WTC11 (cell line): ENCODE measurements around the gene GATAD2A. TPM values are rescaled to one million over a fixed set of nuclear protein-coding genes. Genes with fewer than 3 reads are reported as not detected.

Experiments used
- ATAC-seq: fragments of 200-7000 bp; cut with Tn5 transposase; 2 replicates; pipeline ENCODE4 v1.10.0; 2021; ENCODE audit warnings: mild to moderate bottlenecking, moderate library complexity
- CTCF ChIA-PET: fragments of 300-600 bp; sonication (Branson Sonifier 250); formaldehyde crosslinking; loops from one replicate; lab custom pipeline; 2021; ENCODE audit warnings: antibody characterized with exemption; lab: Charles Lee
- POLR2A ChIA-PET: fragments of 350-600 bp; sonication (Branson Sonifier 250); formaldehyde crosslinking; loops from one replicate; lab custom pipeline; 2021; ENCODE audit warnings: antibody characterized with exemption; lab: Charles Lee
- DNase-seq: peaks from one replicate; pipeline ENCODE4 v3.0.0; 2021; ENCODE audit warnings: low spot score
- H3K27ac Mint-ChIP-seq: 2 replicates; pipeline ENCODE4 v1.8.0; 2021; ENCODE audit warnings: mixed read lengths
- H3K27me3 Mint-ChIP-seq: 2 replicates; pipeline ENCODE4 v1.8.0; 2021; ENCODE audit warnings: low read depth, mild to moderate bottlenecking, moderate library complexity, mixed read lengths
- H3K36me3 Mint-ChIP-seq: 2 replicates; pipeline ENCODE4 v1.8.0; 2021; ENCODE audit warnings: mixed read lengths
- H3K4me1 Mint-ChIP-seq: 2 replicates; pipeline ENCODE4 v1.8.0; 2022; ENCODE audit warnings: mixed read lengths
- H3K4me3 Mint-ChIP-seq: 2 replicates; pipeline ENCODE4 v1.8.0; 2021; ENCODE audit warnings: mild to moderate bottlenecking, moderate library complexity, mixed read lengths
- H3K9me3 Mint-ChIP-seq: 2 replicates; pipeline ENCODE4 v1.8.0; 2021; ENCODE audit warnings: mixed read lengths
- AR ChIP-seq: fragments of 250-450 bp; sonication (Bioruptor Pico); IDR thresholded peaks from 2 replicates; pipeline ENCODE4 v1.9.0; 2021; ENCODE audit warnings: mild to moderate bottlenecking
- E2F1 ChIP-seq: sonication (generic); formaldehyde crosslinking; IDR thresholded peaks from 2 replicates; pipeline ENCODE4 v1.8.0; 2022; ENCODE audit warnings: mild to moderate bottlenecking, missing genetic modification reagents
- FOXK1 ChIP-seq: sonication (generic); formaldehyde crosslinking; IDR thresholded peaks from 2 replicates; pipeline ENCODE4 v1.8.0; 2022; ENCODE audit warnings: mild to moderate bottlenecking, moderate library complexity, missing genetic modification reagents
- FOXP1 ChIP-seq: sonication (generic); formaldehyde crosslinking; IDR thresholded peaks from 2 replicates; pipeline ENCODE4 v1.8.0; 2022; ENCODE audit warnings: missing genetic modification reagents, mild to moderate bottlenecking, moderate library complexity, borderline replicate concordance
- GRHL2 ChIP-seq: fragments of 250-450 bp; sonication (Bioruptor Pico); IDR thresholded peaks from 2 replicates; pipeline ENCODE4 v1.8.0; 2022; ENCODE audit warnings: mild to moderate bottlenecking, moderate library complexity; ENCODE audit not compliant: insufficient replicate concordance, severe bottlenecking
- KAT7 ChIP-seq: sonication (generic); formaldehyde crosslinking; IDR thresholded peaks from 2 replicates; pipeline ENCODE4 v1.8.1; 2023; ENCODE audit warnings: missing genetic modification reagents, mild to moderate bottlenecking, borderline replicate concordance
- MXD4 ChIP-seq: fragments of 250-450 bp; sonication (Bioruptor Pico); IDR thresholded peaks from 2 replicates; pipeline ENCODE4 v1.8.0; 2021; ENCODE audit warnings: mild to moderate bottlenecking, moderate library complexity, borderline replicate concordance
- NR2C2 ChIP-seq: sonication (generic); formaldehyde crosslinking; IDR thresholded peaks from 2 replicates; pipeline ENCODE4 v1.8.0; 2022; ENCODE audit warnings: mild to moderate bottlenecking, missing genetic modification reagents
- NR3C1 ChIP-seq: sonication (generic); formaldehyde crosslinking; conservative IDR thresholded peaks from 2 replicates; pipeline ENCODE4 v1.8.1; 2023; ENCODE audit warnings: low read depth, mild to moderate bottlenecking, missing genetic modification reagents
- OVOL2 ChIP-seq: fragments of 250-450 bp; sonication (Bioruptor Pico); IDR thresholded peaks from 2 replicates; pipeline ENCODE4 v1.9.0; 2021; ENCODE audit warnings: mild to moderate bottlenecking, borderline replicate concordance
- PRDM15 ChIP-seq: sonication (generic); formaldehyde crosslinking; IDR thresholded peaks from 2 replicates; pipeline ENCODE4 v1.8.0; 2022; ENCODE audit warnings: missing genetic modification reagents
- PRRX2 ChIP-seq: fragments of 250-450 bp; sonication (Bioruptor Pico); IDR thresholded peaks from 2 replicates; pipeline ENCODE4 v1.8.0; 2021; ENCODE audit warnings: mild to moderate bottlenecking
- RORB ChIP-seq: fragments of 250-450 bp; sonication (Bioruptor Pico); IDR thresholded peaks from 2 replicates; pipeline ENCODE4 v1.9.0; 2021; ENCODE audit warnings: mild to moderate bottlenecking
- TCF7 ChIP-seq: sonication (generic); formaldehyde crosslinking; IDR thresholded peaks from 2 replicates; pipeline ENCODE4 v1.8.0; 2022; ENCODE audit warnings: mild to moderate bottlenecking, low read depth, missing genetic modification reagents, moderate library complexity
- TEAD1 ChIP-seq: sonication (generic); formaldehyde crosslinking; IDR thresholded peaks from 2 replicates; pipeline ENCODE4 v1.8.0; 2022; ENCODE audit warnings: mild to moderate bottlenecking, missing genetic modification reagents
- USF1 ChIP-seq: sonication (generic); formaldehyde crosslinking; IDR thresholded peaks from 2 replicates; pipeline ENCODE4 v1.8.0; 2022; ENCODE audit warnings: mild to moderate bottlenecking, missing genetic modification reagents
- ZBTB43 ChIP-seq: sonication (generic); formaldehyde crosslinking; IDR thresholded peaks from 2 replicates; pipeline ENCODE4 v1.8.1; 2023; ENCODE audit warnings: mild to moderate bottlenecking, missing genetic modification reagents
- ZNF121 ChIP-seq: sonication (generic); formaldehyde crosslinking; IDR thresholded peaks from 2 replicates; pipeline ENCODE4 v1.8.0; 2023; ENCODE audit warnings: missing genetic modification reagents
- ZNF281 ChIP-seq: sonication (generic); formaldehyde crosslinking; IDR thresholded peaks from 2 replicates; pipeline ENCODE4 v1.8.0; 2023; ENCODE audit warnings: mild to moderate bottlenecking, missing genetic modification reagents
- ZNF396 ChIP-seq: fragments of 250-450 bp; sonication (Bioruptor Pico); IDR thresholded peaks from 2 replicates; pipeline ENCODE4 v1.8.0; 2021; ENCODE audit warnings: mild to moderate bottlenecking, moderate library complexity, borderline replicate concordance
- total RNA-seq: library from RNA; stranded (reverse); gene quantifications from 3 replicates; pipeline ENCODE4 v1.2.3, GENCODE V29; 2021

Gene GATAD2A
- total RNA-seq, 1 experiment from 2014 or later = 209 TPM

- peak overlapping the region; percentile 33; the same call in 1 of the 2 replicates for H3K4me3 Mint-ChIP-seq
- ChIA-PET POLR2A (no interaction called here), CTCF (interaction anchor here (2.2 to 2.5 kb wide), 2 partner anchors 12 kb away, joined by 8 to 13 read pairs; no protein-coding TSS in a partner anchor)
- H3K9me3 Mint-ChIP-seq = peaks cover 25% of the 10 kb centered on the region
- H3K27me3 Mint-ChIP-seq = no peaks in the 10 kb centered on the region
- ATAC-seq = no peak
- H3K36me3 Mint-ChIP-seq = peaks cover 37% of the 10 kb centered on the region
- peak overlapping the region; percentile 96 for H3K27ac Mint-ChIP-seq
- peaks cover 62% of the 10 kb centered on the region for H3K4me1 Mint-ChIP-seq
- no peak for DNase-seq
- no peak for TF ChIP-seq TEAD1 (CRISPR knock-in tag)
- TF ChIP-seq PRRX2 (CRISPR knock-in tag) = no peak
- no peak for TF ChIP-seq NR3C1 (CRISPR knock-in tag)
These were observed 58.1 kb downstream of the GATAD2A start for GRCh38 chr19:19463348-19464117.

- Mint-ChIP-seq H3K9me3 (peaks cover 32% of the 10 kb centered on the region), H3K27ac (peak overlapping the region; percentile 94), H3K36me3 (peaks cover 46% of the 10 kb centered on the region), H3K27me3 (no peaks in the 10 kb centered on the region), H3K4me3 (peak overlapping the region; percentile 0; the same call in 1 of the 2 replicates), H3K4me1 (peaks cover 54% of the 10 kb centered on the region)
- ChIA-PET CTCF (interaction anchor here (2.2 kb wide), 1 partner anchor 11 kb away, joined by 8 read pairs; no protein-coding TSS in a partner anchor), POLR2A (interaction anchor here (0.6 kb wide), 1 partner anchor 173 kb away, joined by 3 read pairs; no protein-coding TSS in a partner anchor)
- DNase-seq = peak; percentile 57
- no peak for ATAC-seq
- TF ChIP-seq KAT7 (CRISPR knock-in tag) (no peak), ZNF281 (no peak), ZNF121 (CRISPR knock-in tag) (0 out of 2 replicates have a peak, but pooled peaks have one; percentile 37), ZBTB43 (CRISPR knock-in tag) (no peak), RORB (CRISPR knock-in tag) (no peak), TCF7 (CRISPR knock-in tag) (no peak), USF1 (CRISPR knock-in tag) (peak; percentile 61; the same call in 1 of the 2 replicates), GRHL2 (CRISPR knock-in tag) (no peak), FOXK1 (CRISPR knock-in tag) (no peak), OVOL2 (no peak), FOXP1 (no peak), ZNF396 (CRISPR knock-in tag) (no peak), AR (CRISPR knock-in tag) (no peak), MXD4 (CRISPR knock-in tag) (no peak), PRDM15 (CRISPR knock-in tag) (no peak), E2F1 (CRISPR knock-in tag) (no peak), NR2C2 (CRISPR knock-in tag) (no peak)
These were observed 59.0 kb downstream of the GATAD2A start for GRCh38 chr19:19464339-19465098.
